ENCODE results near the gene RABGAP1L.

RABGAP1L gene

GRCh38 chr1:174818014-174818616 is 658.8 kb downstream of the RABGAP1L start:
- TF ChIP-seq, protein P1, sequence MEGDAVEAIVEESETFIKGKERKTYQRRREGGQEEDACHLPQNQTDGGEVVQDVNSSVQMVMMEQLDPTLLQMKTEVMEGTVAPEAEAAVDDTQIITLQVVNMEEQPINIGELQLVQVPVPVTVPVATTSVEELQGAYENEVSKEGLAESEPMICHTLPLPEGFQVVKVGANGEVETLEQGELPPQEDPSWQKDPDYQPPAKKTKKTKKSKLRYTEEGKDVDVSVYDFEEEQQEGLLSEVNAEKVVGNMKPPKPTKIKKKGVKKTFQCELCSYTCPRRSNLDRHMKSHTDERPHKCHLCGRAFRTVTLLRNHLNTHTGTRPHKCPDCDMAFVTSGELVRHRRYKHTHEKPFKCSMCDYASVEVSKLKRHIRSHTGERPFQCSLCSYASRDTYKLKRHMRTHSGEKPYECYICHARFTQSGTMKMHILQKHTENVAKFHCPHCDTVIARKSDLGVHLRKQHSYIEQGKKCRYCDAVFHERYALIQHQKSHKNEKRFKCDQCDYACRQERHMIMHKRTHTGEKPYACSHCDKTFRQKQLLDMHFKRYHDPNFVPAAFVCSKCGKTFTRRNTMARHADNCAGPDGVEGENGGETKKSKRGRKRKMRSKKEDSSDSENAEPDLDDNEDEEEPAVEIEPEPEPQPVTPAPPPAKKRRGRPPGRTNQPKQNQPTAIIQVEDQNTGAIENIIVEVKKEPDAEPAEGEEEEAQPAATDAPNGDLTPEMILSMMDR (IDR thresholded peaks at IDR 0.05; ENCODE audit: low read depth, low read length, missing control alignments) = no peak
- H3K4me3 ChIP-seq (replicated peaks; ENCODE audit: low read depth, low read length) = no peak overlapping the region
- no peak for DNase-seq (ENCODE audit: extremely low read depth, low read depth)

- no peak overlapping the region for H3K4me3 ChIP-seq (replicated peaks; ENCODE audit: low read depth, low read length)
- TF ChIP-seq, protein P1 (IDR thresholded peaks at IDR 0.05; ENCODE audit: low read depth, low read length, missing control alignments) = no peak
- no peak for DNase-seq (ENCODE audit: extremely low read depth, low read depth)
Measured at GRCh38 chr1:174818951-174819350, 659.6 kb downstream of the RABGAP1L start.

- no peak overlapping the region for H3K4me3 ChIP-seq (replicated peaks; ENCODE audit: low read depth, low read length)
- TF ChIP-seq, protein P1 (IDR thresholded peaks at IDR 0.05; ENCODE audit: low read depth, low read length, missing control alignments) = no peak
Measured at GRCh38 chr1:174819596-174819995, 660.3 kb downstream of the RABGAP1L start.

DNA sequence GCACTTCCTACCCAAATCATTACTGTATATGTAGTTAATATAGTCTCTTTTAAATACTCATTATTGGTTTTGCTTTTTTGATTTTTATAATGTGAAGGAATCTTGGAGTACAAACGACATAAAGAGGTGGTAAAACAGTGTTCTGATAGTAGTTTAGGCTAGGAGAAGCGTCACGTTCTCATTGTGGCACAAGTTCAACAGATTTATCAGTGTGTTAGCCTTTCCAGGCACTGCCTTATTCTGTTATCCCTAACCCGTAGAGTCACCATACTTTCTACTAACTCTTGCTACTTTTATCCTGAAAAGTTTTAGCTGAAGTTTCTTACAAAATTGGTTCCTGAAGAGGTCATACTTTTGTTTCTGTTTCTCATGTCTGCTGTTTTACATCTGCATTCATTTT is 665.8 kb downstream of the RABGAP1L start:
- DNase-seq (ENCODE audit: extremely low read depth, low read depth) = no peak
- no peak overlapping the region for H3K4me3 ChIP-seq (replicated peaks; ENCODE audit: low read depth, low read length)
- TF ChIP-seq, protein P1 (IDR thresholded peaks at IDR 0.05; ENCODE audit: low read depth, low read length, missing control alignments) = no peak

More at GRCh38 chr1:174819596-174819995, 660.3 kb downstream of the RABGAP1L start:
- DNase-seq (ENCODE audit: extremely low read depth, low read depth) = no peak

DNA sequence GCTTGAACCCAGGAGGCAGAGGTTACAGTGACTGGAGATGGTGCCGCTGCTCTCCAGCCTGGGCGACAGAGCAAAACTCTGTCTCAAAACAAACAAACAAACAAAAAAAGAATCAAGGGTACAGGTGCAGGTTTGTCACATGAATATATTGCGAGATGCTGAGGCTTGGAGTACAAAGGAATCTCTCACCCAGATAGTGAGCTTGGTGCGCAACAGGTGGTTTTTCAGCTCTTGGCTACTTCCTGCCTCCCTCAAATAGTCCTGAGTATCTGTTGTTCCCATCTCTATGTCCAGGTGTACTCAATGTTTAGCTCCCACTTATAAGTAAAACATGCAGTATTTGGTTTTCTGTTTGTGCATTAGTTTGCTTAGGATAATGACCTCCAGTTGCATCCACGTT is 666.5 kb downstream of the RABGAP1L start:
- TF ChIP-seq, protein P1 (IDR thresholded peaks at IDR 0.05; ENCODE audit: low read depth, low read length, missing control alignments) = no peak
- DNase-seq (ENCODE audit: extremely low read depth, low read depth) = no peak
- no peak overlapping the region for H3K4me3 ChIP-seq (replicated peaks; ENCODE audit: low read depth, low read length)

- TF ChIP-seq, protein P1 (IDR thresholded peaks at IDR 0.05; ENCODE audit: low read depth, low read length, missing control alignments) = no peak
- DNase-seq (ENCODE audit: extremely low read depth, low read depth) = no peak
Measured at GRCh38 chr1:174828264-174828663, 668.9 kb downstream of the RABGAP1L start.

GRCh38 chr1:174829990-174830389 is 670.7 kb downstream of the RABGAP1L start:
- no peak for DNase-seq (ENCODE audit: extremely low read depth, low read depth)
- TF ChIP-seq, protein P1 (IDR thresholded peaks at IDR 0.05; ENCODE audit: low read depth, low read length, missing control alignments) = no peak
- no peak overlapping the region for H3K4me3 ChIP-seq (replicated peaks; ENCODE audit: low read depth, low read length)

More at GRCh38 chr1:174828264-174828663, 668.9 kb downstream of the RABGAP1L start:
- H3K4me3 ChIP-seq (replicated peaks; ENCODE audit: low read depth, low read length) = no peak overlapping the region

Measured in HFF-Myc (cell line).